GM21717 (cell line): ENCODE results near the gene PTTG1IP.

Experiments
- ATAC-seq: cut with Tn5 transposase; IDR thresholded peaks from one replicate; pipeline ENCODE4 v1.9.1; 2021; ENCODE audit warnings: mild to moderate bottlenecking, moderate library complexity; ENCODE audit not compliant: unreplicated experiment

PTTG1IP gene

DNA sequence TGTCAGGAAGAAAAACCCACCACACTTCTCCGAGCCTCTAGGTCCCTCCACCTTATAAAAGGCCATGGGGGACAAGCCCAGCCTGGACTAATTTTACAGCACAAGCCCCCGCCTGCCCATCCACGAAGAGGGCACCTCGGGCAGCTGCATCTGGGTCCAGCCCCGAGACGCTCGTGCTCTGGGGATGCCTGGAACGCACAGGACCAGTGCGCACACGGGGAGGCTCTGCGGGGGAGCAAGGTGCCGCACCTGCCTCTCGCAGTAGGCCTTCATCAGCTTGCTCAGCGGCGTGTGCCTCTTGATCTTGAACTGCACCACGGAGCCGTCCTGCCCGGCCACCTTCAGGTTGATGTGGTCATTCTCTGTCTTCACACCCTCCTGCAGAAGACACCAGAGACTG is 59.8 kb downstream of the PTTG1IP start:
- no peak for ATAC-seq

- ATAC-seq, result no peak
Measured at GRCh38 chr21:44813149-44813548, 60.3 kb downstream of the PTTG1IP start.

DNA sequence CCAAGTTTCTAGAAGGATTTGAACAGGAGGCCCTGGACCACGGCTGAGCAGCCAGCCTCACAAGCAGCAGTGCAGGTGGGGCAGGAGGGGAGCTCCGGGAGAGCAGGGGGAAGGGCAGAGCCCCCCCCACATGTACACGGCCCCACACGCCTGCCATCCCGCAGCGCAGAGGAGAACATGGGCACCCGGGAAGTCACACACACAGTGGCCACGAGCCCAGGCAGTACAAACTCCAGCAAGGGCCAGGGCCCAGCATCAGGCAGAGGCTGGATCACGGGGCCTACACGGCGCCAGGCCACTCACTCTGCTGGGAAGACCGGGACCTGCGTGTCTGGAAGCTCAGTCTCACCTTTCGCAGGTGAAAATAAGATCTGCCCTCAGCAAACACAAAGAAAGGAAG is 60.9 kb downstream of the PTTG1IP start:
- no peak for ATAC-seq

DNA sequence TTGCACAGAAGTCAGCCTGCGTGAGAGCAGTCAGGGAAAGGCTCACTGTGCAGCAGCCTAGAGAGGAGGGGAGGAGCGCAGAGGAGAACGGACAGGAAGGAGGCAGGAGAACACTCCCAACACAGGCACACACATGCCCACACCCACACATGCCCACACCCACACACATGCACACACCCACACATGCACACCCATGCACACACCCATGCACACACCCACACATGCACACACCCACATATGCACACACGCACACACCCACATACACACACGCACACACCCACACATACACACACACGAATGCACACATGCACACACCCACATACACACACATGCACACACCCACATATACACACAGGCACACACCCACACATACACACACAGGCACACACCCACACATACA is 62.7 kb downstream of the PTTG1IP start:
- ATAC-seq, result no peak

DNA sequence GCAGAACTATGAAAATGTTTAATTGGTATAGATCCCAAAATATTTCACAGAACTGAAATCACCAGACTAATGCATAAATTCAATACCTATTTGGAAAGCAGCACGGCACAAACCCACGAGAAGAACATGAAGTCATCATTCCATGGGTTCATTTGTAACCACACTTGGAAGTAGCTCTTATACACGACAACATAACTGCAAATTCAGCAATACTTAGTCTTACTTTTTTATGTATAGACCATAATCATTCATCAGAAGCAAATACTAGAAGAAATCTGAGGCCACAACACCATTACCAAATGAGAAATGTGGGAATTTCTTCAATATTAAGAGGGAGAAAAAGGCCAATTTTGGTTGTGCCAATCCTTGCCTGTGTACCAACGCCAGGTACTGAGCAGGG is 67.6 kb downstream of the PTTG1IP start:
- no peak for ATAC-seq

- no peak for ATAC-seq
Measured at GRCh38 chr21:44805226-44805625, 68.3 kb downstream of the PTTG1IP start.

GRCh38 chr21:44804762-44805161 is 68.7 kb downstream of the PTTG1IP start:
- no peak for ATAC-seq

GRCh38 chr21:44803651-44804050 is 69.8 kb downstream of the PTTG1IP start:
- no peak for ATAC-seq

DNA sequence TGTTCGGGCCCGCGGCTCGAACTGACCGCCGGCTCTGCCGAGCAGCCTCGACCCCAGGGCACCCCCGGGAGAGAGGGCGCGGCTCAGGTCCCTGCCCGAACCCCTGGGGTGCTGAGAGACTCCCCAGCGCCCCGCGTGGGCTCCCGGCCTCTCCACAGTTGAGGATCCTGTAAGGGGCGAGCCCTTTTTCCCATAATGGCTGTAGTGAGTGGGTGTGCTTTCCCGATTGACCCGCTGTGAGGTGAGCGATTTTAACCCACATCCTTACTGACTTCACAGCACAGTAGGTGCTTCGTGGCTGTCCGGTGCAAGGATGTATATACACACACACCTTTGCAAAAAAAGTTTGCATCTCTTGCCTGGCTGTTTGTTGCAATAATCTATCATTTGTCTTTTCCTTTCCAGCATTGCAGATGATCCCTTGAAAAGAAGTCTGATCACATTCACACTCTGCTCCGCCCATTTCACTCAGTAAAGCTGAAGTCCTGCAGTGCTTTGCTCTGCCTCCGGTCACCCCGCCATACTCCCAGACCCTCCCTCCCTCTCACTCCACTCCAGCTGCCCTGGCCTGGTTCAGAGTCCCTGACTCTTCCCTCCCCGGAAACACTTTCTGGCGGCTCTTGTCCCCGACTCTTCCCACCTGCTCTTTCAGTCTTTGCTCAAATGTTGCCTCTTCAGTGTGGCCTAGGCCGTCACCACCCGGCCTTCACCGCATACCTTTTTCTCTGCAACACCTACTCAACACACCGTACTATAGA is 70.9 kb downstream of the PTTG1IP start:
- no peak for ATAC-seq

DNA sequence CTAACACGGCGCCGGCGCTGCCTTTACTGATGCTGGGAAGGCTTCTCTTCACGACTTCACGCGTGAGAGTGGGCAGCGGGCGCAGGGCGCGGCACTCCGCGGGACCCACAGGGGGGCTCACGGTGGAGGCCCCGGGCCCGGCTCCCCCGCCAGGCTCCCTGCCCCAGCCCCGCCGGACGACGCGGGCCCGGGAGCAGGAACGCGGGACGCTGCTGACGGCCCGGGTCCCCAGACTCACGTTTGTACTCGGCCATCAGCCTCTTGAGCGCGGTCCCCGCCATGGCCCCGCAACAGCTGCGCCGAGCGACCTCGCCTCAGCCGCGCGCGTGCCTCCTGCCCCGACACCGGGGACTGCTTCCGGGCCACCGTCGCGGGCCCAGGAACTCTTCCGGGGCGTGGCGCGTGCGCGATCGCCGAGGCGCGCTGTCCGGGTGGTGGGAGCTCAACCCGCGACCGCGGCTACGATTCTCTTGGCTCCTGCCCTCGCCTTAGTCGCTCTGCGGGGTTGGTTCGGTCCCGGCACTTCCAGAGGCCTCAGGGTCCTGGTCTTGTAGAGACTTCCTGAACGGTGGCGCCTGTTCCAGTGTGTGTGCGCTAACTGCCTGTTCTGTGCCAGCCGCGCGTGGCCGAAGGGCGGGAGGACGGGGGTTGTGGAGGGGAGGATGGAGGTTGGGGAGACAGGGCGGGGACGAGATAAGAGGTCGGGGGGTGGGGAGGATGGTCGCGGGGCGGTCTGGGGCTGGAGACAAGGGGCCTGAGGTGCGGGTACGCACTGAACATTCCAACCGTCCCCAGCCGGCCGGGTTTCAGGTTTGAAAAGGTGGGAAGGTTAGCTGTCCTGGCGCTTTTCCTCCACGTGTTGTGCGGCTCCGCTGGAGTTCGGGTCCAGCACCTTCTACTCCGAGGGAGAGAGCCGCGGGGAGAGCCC is 71.8 kb downstream of the PTTG1IP start, which contains the start of gene UBE2G2:
Gene UBE2G2, minus strand, starts transcription at position 353 of the 928 bp plus-strand sequence. Its CDS starts 72 bp downstream, at position 281.
- ATAC-seq, result no peak

DNA sequence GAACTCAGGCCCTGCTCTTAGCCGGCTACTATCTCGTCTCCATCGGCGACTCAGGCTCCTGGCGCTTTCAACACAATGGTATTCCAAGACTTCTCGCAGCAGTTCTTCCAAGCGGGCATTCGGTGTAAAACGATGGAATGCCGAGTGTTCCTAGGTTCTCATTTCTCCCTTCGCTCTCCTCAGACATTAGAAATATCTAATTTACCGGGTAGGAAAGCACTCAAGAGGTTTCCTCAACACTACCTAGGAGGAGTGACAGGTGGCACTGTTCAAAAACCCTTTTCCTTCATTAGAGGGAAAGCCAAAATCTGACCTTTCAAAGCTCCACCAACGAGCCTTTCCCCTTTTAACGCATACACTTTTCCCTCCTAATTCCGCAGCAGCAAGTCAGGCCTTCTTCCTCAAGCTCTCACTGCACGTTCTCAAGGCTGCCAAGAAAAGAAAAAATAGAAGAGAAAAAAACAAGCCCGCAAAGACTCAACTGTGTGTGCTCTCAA is 72.5 kb downstream of the PTTG1IP start:
- ATAC-seq, result no peak

DNA sequence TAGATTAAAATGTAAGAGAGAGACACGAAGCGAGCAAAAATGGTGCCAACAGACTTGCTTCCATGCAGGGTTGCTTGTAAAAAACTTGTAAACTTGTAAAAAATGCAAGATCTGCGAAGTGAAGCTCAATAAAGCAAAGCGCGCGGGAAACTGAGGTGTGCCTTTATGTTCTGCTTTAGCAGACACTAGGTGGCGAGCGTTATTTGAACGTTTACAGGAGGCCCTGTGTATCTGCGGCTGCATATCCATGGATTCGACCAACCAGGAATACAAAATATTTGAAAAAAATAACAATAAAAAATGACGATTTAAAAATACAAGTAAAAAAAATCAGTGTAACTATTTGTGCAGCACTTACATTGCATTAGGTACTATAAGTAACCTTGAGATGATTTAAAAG is 73.4 kb downstream of the PTTG1IP start:
- no peak for ATAC-seq

- ATAC-seq, result no peak
Measured at GRCh38 chr21:44799646-44800045, 73.8 kb downstream of the PTTG1IP start.
